Glomerular endothelial cell (primary cell): ENCODE data around the gene IST1. TPM values are rescaled to one million over a fixed set of nuclear protein-coding genes. Genes with fewer than 3 reads are reported as not detected.
A peak's percentile ranks its signal among the peaks of the same experiment; 100 is the strongest.
"Not testable (repeated sequence)": the region's sequence is repeated elsewhere in the genome, so short reads cannot be mapped to it uniquely, and the experiment has no call there.

Experiments used
- DNase-seq: peaks from one replicate; pipeline ENCODE4 v3.0.0-alpha.2; 2011; ENCODE audit warnings: low read depth, low spot score; ENCODE audit errors: extremely low read depth
- total RNA-seq: library from RNA; depleted of rRNA; stranded (reverse); fragments of >200 nt; gene quantifications from 2 replicates; pipeline ENCODE4 v1.2.3, GENCODE V29; 2015

IST1 gene
- total RNA-seq, result 173 and 192 TPM in 2 replicates

GRCh38 chr16:71894921-71895678, at the start of gene IST1:
TSS of gene IST1 (plus strand) at chr16:71895531. CDS start at chr16:71915641, 20,110 bp downstream.
- DNase-seq, result peak; percentile 68

- no peak for DNase-seq
These were observed 49.5 kb upstream of the IST1 start, which contains the start of gene ATXN1L for GRCh38 chr16:71845639-71846430. TSS of gene ATXN1L (plus strand) at chr16:71845976. CDS start at chr16:71849741, 3,765 bp downstream.

- DNase-seq, result no peak
These were observed 48.9 kb upstream of the IST1 start for GRCh38 chr16:71846431-71846830.

- no peak for DNase-seq
These were observed 48.2 kb upstream of the IST1 start for GRCh38 chr16:71847096-71847495.

- no peak for DNase-seq
These were observed 46.7 kb upstream of the IST1 start for GRCh38 chr16:71848622-71849021.

- no peak for DNase-seq
These were observed 43.6 kb upstream of the IST1 start for GRCh38 chr16:71851746-71852145.

- DNase-seq, result no peak
These were observed 43.2 kb upstream of the IST1 start for GRCh38 chr16:71852158-71852557.

GRCh38 chr16:71852561-71852960, 42.8 kb upstream of the IST1 start:
- no peak for DNase-seq

GRCh38 chr16:71853413-71853812, 41.9 kb upstream of the IST1 start:
- DNase-seq, result no peak

- no peak for DNase-seq
These were observed 40.9 kb upstream of the IST1 start for GRCh38 chr16:71854369-71854948.

- DNase-seq, result no peak
These were observed 39.2 kb upstream of the IST1 start for GRCh38 chr16:71855937-71856662.

- DNase-seq, result no peak
These were observed 35.4 kb upstream of the IST1 start for GRCh38 chr16:71859762-71860521.

- no peak for DNase-seq
These were observed 31.3 kb upstream of the IST1 start for GRCh38 chr16:71863995-71864394.

- no peak for DNase-seq
These were observed 30.0 kb upstream of the IST1 start for GRCh38 chr16:71865173-71865863.

GRCh38 chr16:71867175-71867574, 28.2 kb upstream of the IST1 start:
- DNase-seq, result not testable (repeated sequence)

- no peak for DNase-seq
These were observed 27.4 kb upstream of the IST1 start for GRCh38 chr16:71867939-71868338.

- DNase-seq, result no peak
These were observed 26.2 kb upstream of the IST1 start for GRCh38 chr16:71869089-71869488.

GRCh38 chr16:71870818-71871217, 24.5 kb upstream of the IST1 start:
- no peak for DNase-seq

GRCh38 chr16:71873199-71873598, 22.1 kb upstream of the IST1 start:
- no peak for DNase-seq

GRCh38 chr16:71878911-71879310, 16.4 kb upstream of the IST1 start:
- no peak for DNase-seq
